GM19240 (cell line): ENCODE measurements around the gene GMPR.
"Not testable (repeated sequence)": the region's sequence is repeated elsewhere in the genome, so short reads cannot be mapped to it uniquely, and the experiment has no call there.

Source experiments
- DNase-seq: peaks from one replicate; pipeline ENCODE4 v3.0.0; 2011; ENCODE audit warnings: low spot score; ENCODE audit not compliant: insufficient read length

Gene GMPR

DNA sequence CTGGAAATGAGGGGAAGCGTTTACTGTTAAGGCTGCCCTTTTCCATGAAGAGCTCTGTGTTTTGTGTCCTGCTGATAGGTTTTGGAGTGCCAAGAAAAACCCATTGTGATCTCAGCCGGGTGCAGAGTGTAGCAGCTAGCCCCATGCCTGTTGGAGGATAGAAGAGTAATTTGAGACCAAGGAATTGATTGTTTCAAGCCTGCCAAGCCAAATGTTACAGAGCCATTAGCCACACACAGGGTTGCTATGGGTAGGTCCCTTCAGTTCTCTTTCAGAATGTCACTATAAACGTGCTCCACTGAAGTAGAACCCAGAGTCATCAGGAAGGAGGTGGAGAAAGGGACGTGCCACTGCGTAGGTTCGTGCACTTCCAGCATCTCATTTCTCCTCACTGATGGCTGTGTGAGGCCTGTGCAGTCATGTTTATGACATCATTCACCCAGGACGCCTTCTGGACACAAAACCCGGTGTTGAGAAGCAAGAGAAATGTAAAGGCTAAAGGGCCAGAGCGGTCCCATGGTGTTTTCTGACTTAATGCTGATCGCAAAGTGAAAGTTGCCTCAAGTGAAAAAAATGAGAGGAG, 6.6 kb downstream of the GMPR start:
- no peak for DNase-seq

DNA sequence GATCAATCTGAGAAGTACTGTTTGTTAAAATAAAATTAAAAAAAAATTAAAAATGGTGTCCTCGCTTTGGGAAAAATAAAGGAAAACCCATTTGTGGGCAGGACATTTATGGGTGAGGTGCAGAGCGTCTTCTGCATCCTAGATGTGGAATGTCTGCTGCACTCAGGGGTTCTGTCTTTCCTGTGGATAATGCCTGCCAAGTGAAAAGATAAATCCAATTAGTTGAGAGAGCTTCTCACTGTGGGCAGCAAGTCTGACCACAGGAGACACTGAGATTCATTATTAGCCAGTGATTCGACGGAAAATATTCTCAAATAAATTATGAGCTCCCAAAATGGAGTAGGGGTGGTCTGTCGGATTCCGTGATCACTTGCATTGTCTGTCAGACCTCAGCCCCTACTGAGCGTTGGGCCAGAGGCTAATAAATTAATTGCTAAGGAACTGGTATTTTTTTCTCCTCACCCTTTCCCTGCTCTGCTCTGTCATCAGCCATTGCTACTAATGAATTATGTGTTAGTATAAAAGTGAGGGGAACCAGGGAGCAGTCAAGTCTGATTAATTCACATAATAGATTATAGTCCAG, 10.0 kb downstream of the GMPR start:
- no peak for DNase-seq

DNA sequence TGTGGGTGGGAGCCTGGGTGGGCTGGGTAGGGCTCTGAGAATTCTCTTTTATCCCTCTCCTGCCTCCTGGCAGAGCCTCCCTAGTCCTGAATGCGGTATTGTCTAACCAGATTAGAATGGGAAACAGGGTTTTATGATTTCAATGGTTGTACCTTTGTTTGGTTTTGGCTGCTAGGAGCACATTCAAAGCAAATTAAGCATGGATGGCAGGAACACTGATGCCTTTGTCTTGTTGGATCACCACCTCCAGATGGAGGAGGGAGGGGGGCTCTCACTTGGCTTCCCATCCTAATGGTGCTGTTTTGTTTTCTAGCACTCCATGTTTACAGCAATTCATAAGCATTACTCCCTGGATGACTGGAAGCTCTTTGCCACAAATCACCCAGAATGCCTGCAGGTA, 11.6 kb downstream of the GMPR start:
- DNase-seq = no peak

DNA sequence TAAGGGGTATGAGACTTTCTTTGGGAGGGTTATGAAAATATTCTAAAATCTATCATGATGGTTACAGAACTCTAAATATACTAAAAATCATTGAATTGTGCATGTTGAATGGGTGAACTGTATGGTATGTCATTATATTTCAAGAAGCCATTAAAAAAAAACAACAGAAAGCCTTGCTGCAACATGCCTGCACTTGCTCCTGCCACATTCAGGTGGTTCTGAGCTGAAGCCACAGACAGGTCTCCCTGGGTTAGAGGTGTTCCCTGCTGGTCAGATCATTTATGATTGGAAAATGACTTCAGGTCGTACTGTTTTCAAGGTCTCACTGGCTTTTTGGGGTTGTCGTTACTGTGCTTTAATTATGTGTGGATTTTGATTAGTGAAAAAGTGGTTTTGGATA, 13.3 kb downstream of the GMPR start:
- DNase-seq = no peak

DNA sequence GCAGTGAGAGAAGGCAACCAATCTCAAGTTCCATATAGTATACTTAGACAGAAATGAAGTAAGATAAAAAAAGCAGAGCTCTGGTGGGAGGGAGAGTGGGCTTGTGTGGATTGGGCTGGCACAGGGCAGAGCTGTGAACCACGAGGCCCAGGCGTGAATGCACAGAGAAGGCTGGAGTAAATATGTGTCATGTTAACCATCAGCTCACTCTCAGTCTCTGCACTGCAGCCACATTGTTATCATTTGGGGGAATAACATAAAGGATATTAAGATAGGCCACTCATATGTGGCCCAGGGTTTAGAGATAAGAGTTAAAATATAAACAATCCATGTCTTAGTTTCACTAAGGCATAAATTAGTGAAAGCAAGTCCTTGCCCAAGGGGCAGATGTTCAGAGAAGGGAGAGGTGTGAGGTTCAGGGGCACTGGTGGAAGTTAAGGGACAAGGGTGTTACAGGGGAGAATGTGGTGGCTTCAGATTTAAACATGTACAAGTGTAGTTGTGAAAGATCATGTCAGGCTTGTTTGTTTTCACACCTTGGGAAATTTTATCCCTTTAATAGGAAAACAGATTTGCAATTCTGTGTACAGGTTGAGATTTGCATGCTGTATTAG, 14.4 kb downstream of the GMPR start:
- DNase-seq = no peak

DNA sequence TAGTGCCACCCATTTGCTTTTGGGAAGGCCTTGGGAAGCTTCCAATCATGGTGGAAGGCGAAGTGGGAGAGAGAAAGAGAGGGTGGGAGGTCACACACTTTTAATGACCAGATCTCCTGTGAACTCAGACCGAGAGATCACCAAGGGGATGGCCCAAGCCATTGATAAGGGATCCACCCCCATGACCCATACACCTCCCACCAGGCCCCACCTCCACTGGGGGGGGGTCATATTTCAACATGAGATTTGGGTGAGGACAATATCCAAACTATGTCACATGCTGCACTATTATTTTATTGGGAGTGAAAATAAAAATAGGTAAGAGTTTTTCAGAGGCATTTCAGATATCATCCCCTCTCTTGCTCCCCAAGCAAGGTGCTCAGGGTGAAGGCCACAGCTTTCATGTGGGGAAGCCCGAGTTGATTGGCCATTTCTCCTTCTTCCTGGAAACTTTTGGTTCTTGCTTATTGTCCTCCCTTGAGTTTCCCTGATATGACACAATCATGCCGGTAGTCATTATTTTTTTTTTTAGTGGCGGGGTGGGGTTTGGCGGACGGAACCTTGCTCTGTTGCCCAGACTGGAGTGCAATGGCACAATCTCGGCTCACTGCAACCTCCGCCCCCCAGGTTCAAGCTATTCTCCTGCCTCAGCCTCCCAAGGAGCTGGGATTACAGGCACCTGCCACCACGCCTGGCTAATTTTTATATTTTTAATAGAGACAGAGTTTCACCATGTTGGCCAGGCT, 15.2 kb downstream of the GMPR start:
- no peak for DNase-seq

DNA sequence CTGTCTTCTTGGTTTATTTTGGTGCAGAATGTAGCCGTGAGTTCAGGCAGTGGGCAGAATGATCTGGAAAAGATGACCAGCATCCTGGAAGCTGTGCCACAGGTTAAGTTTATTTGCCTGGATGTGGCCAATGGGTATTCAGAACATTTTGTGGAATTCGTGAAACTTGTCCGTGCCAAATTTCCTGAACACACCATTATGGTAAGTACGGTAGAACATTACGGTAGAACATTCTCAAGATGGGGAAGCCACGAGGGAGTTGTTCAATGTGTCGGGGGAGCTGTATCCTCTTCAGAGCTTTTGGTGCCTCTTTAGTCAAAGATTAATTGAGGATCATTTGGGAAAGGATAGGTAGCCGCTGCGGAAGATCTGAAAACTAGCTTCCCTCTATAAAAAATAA, 16.1 kb downstream of the GMPR start:
- no peak for DNase-seq

DNA sequence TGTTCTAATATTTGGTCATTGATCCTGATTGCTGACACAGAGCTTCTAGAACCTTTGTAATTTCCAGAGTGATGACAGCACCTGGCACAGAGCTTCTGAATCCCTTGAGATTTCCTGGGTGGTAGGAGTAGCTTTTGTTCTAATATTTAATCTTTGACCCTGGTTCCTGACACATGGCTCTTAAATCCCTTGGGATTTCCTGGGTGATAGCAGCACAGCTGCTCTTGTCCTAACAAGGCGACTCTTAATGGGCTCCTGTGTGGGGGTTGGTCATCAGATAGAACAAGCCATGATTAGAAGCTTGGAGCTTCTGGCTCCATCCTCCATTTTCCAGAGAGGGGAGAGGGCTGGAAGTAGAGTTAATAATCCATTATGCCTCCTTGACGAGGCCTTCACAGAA, 18.4 kb downstream of the GMPR start:
- DNase-seq = no peak

DNA sequence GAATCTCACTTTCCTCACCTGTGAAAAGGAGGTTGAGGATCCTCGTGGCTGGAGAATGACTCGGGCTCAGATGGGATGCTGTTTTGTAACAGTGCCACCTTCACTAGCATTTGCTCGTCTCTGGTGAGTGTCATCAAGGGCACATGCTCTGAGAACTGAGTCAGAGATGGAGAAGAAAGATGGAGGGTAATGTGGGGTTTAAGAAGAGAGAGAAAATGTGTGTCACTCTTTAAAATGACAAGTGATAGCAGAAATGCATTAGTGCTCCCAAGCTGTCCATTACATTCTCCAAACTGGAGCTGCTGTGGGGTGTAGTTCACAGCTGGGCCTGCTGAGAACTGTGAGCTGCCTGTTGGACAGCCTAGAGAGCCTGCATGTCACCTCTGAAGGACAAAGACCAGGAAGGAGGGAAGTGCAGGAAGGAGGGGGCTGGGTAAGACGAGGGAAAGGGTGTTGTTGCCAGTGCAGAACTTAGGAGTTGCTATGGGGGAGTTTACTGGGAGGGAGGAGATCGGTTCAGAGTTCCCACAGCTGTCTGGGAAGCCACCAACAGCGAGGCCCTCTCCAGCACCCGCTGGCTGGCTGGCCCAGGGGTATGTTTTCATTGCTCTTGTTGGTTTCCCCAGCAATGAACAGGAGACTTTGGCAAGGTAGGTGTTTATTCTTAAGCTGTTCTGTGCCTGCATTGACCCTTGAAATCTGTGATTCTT, 19.8 kb downstream of the GMPR start:
- DNase-seq = no peak

DNA sequence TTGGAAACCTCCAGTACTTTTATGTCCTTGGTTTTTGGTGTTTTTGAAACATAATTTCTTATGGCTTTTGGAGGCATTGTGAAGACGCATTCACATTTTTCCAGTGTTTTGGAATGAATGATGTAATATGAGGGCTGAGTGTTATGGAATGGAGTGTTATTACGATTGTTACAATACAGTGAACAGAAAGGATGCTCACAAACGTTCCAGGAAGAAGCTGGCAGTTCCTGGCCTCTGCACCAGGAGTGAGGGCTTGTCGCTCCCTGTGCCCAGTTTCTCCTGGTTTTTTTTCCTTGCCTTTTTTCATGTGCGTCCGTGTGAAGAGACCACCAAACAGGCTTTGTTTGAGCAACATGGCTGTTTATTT, 20.3 kb downstream of the GMPR start:
- DNase-seq = no peak

DNA sequence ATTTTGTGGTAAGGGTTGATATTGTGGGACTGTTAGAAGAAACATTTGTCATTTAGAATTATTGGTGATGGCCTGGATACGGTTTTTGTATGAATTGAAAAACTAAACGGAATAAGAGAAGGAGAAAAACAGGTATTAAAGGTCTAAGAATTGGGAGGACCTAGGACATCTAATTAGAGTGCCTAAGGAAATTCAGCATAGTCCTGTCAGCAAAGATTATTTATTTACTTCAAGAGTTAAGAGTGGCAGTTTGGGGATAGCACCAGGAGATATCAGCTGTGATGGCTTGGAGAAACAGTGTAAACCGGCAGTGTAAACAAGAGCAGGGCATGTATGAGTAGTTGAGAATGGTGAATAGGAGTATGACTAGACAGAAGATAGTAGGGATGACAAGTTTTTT, 21.2 kb downstream of the GMPR start:
- DNase-seq = not testable (repeated sequence)

DNA sequence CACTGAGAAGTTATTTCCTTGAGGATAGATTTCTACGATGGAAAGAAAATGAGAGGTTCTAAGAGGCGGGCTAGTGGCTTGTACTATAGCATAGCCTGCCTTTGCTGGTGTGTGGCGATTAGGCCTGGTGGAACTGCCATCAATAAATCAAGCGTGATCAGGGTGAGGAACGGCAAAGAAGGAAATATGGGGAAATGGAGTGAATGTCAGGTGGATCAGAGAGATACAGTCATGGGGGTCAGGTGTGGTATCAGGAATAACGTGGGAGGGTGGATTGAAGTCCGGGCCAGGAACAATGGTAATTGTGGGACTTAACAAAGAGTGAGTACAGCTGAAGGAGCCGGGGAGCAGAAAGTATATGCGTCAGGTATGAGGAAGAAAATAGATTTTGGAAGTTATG, 22.2 kb downstream of the GMPR start:
- DNase-seq = not testable (repeated sequence)

DNA sequence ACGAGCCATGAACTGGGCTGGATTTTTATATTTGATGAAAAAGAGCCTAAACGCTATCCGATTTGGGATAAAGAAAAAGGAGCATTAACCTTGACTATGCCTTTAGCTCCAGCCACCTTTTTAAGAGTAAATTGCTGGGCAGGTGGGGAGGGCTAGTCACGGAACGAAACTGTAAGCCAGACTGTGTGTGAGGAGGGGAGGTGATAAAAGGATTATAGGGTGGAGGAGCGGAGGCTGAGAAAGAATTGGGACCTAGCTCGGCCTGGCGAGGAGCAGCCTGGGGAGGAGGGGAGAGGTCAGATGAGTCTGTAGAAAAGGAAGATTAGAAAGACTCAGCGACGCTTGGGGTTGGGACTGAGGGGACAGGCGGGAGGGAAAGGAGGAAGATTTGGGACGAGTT, 24.4 kb downstream of the GMPR start:
- DNase-seq = not testable (repeated sequence)

DNA sequence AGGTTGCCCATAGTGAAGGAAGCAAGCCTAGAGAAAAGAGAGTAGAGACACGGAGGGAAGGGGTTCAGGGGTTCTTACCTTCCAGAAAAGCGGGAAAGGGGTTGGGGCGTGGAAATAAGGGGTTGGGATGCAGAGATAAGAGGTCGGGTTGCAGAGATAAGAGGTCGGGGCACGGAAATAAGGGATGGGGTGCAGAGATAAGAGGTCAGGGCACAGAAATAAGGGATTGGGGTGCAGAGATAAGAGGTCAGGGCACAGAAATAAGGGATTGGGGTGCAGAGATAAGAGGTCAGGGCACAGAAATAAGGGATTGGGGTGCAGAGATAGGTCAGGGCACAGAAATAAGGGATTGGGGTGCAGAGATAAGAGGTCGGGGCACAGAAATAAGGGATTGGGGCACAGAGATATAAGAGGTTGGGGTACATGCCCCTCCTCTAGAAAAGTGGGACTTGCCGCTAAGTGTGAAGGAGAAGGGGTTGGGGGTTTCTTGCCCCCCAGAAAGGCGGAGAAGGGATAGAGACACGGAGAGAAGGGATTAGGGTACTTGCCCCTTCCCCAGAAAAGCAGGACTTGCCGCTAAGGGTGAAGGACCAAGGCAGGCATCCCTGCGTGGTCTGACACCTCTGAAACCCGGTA, 25.2 kb downstream of the GMPR start:
- DNase-seq = not testable (repeated sequence)

DNA sequence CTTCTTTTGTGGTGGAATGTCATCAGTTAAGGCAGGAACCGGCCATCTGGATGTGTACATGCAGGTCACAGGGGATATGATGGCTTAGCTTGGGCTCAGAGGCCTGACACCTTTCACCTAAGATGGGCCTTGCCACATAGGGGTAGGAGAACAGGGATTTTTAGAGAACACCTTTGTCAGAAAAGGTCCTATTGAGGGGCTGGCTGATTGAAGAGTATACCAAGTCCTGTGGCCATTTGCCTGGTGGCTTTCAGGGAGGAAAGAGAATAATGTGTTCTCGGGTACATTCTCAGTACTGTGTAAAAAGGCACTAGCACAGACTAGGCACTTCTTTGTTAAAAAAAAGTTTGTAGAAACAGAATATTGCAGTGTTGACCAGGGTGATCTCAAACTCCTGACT, 26.4 kb downstream of the GMPR start:
- DNase-seq = no peak

DNA sequence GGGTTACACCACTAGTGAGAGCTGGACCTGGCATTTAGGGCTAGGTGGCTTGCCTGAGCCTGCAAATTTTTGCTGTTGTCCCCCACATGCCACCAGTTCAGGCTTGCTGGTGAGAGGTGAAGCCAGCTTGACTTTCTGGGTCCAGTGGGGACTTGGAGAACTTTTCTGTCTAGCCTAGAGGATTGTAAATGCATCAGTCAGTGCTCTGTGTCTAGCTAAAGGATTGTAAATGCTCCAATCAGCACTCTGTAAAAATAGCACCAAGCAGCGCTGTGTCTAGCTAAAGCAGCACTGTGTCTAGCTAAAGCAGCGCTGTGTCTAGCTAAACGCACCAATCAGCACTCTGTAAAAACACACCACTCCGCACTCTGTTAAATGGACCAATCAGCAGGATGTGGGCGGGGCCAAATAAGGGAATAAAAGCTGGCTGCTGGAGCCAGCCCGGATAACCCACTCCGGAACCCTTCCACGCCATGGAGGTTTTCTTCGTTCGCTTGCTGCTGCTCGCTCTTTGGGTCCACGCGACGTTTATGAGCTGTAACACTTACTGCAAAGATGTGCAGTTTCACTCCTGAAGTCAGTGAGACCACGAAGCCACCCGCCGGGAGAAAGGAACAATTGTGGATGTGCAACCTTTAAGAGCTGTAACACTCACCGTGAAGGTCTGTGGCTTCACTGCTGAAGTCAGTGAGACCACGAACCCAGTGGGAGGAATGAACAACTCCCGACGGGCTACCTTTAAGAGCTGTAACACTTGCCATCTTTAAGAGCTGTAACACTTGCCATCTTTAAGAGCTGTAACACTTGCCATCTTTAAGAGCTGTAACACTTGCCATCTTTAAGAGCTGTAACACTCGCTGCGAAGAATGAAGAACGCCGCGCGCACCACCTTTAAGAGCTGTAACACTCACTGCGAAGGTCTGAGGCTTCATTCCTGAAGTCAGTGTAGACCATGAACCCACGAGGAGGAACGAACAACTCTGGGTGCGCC, 27.3 kb downstream of the GMPR start:
- no peak for DNase-seq

DNA sequence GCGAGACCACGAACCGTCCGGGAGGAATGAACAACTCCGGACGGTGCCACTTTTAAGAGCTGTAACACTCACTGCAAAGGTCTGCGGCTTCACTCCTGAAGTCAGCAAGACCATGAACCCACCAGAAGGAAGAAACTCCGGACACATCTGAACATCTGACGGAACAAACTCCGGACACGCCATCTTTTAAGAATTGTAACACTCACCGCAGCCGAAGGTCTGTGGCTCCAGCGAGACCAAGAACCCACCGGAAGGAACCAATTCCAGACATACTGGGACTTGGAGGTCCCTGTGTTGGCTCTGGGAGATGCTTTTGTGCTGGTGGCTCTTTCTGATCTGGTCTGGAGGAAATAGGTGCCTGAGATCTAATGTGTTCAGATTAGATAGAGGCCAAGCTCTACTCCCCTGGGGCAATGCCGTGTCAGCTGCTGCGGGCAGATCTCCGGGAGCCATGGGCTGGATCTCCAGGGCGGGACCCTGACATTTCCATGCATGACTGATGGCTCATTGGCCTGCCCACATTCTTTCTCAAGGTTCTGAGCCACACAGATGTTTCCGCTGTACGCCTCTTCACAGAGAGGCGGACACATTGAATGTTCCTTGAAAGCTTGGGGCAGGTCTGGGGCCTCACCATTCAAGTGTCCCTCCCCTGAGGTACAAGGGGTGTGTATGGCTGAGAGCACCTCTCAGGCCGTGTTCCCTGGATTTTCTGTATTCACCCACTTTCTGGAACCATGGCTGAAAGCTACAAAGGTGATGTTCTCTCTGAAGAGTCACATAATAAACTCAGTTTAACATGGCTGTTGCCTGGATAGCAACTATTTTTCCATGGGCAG, 29.3 kb downstream of the GMPR start:
- no peak for DNase-seq

DNA sequence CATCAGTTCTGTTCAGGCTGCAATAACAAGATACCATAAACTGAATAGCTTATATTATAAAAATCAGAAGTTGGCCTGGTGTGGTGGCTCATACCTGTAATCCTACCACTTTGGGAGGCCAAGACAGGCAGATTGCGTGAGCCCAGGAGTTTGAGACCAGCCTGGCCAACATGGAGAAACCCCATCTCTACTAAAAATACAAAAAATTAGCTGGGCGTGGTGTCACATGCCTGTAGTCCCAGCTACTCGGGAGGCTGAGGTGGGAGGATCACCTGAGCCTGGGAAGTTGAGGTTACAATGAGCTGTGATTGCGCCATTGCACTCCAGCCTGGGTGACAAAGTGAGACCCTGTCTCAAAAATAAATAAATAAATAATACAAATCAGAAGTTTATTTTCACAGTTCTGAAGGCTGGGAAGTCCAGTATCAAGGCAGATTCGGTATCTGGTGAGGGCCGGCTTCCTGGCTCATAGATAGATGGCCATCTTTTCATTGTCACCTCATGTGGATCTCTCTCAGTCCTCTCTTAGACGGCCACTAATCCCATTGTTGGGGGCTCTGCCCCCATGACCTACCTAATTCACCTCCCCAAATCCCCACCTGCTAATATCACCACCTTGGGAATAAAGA, 31.2 kb downstream of the GMPR start:
- DNase-seq = not testable (repeated sequence)
